GM12891 (cell line): ENCODE measurements around the gene TNFAIP2.
"Not testable (repeated sequence)": the region's sequence is repeated elsewhere in the genome, so short reads cannot be mapped to it uniquely, and the experiment has no call there.

Experiments used
- DNase-seq: peaks from one replicate; pipeline ENCODE4 v3.0.0; 2011; ENCODE audit warnings: low spot score; ENCODE audit not compliant: insufficient read length
- FAIRE-seq: peaks from 2 replicates; lab custom pipeline; 2011; peaks lifted over from hg19 to GRCh38; lab: Jason Lieb, UNC
- PAX5 ChIP-seq: IDR thresholded peaks from 2 replicates; pipeline ENCODE4 v1.6.1; 2011; ENCODE audit warnings: low read length, moderate library complexity, mild to moderate bottlenecking; ENCODE audit not compliant: insufficient read depth, severe bottlenecking
- POLR2A ChIP-seq: IDR thresholded peaks from 2 replicates; pipeline ENCODE4 v1.6.1; 2011; ENCODE audit warnings: low read depth, low read length, control low read depth
- POLR2AphosphoS5 ChIP-seq: IDR thresholded peaks from 2 replicates; pipeline ENCODE4 v1.6.1; 2011; ENCODE audit warnings: low read depth, low read length, control low read depth
- POU2F2 ChIP-seq: IDR thresholded peaks from 2 replicates; pipeline ENCODE4 v1.6.1; 2011; ENCODE audit warnings: low read depth, mild to moderate bottlenecking, control low read depth, low read length, moderate library complexity
- SPI1 ChIP-seq: IDR thresholded peaks from 2 replicates; pipeline ENCODE4 v1.6.1; 2011; ENCODE audit warnings: low read depth, low read length, control low read depth
- TAF1 ChIP-seq: IDR thresholded peaks from 2 replicates; pipeline ENCODE4 v1.6.1; 2011; ENCODE audit warnings: low read depth, low read length, control low read depth

TNFAIP2 gene

DNA sequence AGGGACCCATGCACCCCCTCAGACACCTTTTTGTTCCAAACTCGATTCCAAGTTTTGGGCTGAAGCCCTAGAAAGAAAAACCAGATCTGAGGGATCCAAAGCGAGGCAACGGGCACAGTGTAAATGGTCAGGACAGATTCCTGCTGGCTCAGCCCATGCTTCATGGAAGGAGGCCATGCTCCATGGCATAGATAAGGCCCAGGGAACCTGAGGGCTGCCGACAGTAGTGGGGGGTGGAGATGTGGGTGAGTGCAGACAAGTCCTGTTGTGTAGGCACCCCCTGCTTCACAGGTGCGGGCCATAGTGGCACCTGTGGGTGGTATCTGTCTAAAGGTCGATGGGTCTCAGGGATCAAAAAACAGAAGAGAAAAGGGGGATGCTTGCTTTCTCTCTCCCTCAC lies 42.1 kb downstream of the TNFAIP2 start:
- TF ChIP-seq TAF1, result no peak
- no peak for TF ChIP-seq POLR2A
- FAIRE-seq (no peak), DNase-seq (no peak)

DNA sequence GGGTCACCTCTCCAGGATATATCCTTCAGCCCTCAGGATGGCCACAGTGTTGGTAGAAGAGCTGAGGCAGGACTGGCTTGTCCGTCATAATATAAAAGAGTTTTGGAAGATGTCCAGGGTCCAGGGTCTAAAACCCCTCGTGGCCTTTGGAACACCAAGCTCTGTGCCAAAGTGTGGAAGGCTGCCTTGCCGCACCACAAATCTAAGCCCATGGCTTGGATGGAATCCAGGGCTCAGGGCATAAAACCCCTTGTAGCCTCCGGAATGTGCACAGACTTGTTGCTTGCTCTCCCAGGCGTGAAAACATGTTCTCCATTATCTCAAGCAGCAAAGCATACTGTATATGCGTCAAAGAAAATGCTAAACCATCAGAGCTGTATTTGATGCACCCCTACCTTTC lies 46.7 kb downstream of the TNFAIP2 start:
- DNase-seq, result no peak
- TF ChIP-seq POLR2AphosphoS5 (no peak), SPI1 (no peak), PAX5 (no peak), TAF1 (no peak), POU2F2 (no peak), POLR2A (no peak)
- no peak for FAIRE-seq

DNA sequence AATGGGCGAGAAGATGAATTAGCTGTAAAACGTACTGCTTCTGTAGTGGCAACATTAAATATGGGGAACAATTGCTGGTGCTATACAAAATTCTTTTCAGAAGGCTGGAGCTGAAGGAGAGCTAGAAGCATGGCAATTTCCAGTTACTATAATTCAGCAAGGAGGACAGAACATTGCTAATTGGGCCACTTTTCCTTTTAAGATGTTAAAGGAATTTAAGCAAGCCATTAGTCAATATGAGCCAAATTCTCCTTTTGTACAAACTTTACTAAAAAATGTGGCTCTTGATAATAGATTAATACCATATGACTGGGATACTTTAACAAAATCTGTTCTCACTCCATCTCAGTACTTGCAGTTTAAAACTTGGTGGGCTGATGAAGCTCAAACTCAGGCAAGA lies 47.9 kb downstream of the TNFAIP2 start:
- FAIRE-seq, DNase-seq: not testable (repeated sequence)

DNA sequence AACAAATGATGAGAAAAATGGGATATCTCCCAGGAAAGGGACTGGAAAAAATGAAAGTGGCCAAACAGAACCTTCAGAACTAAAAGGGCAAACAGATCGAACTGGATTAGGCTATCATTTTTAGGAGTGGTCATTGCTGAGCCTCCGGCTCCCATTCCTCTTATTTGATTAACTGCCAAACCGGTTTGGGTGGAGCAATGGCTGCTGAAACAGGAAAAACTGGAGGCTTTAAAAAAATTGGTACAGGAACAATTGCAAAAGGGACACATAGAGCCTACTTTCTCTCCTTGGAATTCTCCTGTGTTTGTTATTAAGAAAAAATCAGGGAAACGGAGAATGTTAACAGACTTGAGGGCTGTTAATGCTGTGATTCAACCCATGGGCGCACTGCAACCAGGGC lies 49.7 kb downstream of the TNFAIP2 start:
- no peak for FAIRE-seq
- no peak for DNase-seq
- TF ChIP-seq TAF1, result no peak
- TF ChIP-seq PAX5, result no peak
- no peak for TF ChIP-seq SPI1
- TF ChIP-seq POLR2A, result no peak
- TF ChIP-seq POLR2AphosphoS5, result no peak
- TF ChIP-seq POU2F2, result no peak

DNA sequence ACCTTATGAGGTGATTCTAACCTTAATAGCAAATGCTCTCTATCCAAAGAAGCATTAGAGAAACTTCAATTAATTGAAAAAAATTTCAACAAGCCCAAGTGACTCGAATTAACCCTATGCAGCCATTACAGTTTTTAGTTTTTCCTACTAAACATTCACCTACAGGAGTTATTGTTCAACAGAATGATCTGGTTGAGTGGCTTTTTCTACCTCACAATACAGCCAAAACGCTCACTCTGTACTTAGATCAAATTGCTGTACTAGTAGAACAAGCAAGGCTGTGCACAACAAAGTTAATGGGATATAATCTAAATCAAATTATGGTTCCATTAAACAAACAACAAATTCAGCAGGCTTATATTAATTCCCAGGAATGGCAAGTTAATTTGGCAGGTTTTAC lies 50.6 kb downstream of the TNFAIP2 start:
- FAIRE-seq, DNase-seq: not testable (repeated sequence)

DNA sequence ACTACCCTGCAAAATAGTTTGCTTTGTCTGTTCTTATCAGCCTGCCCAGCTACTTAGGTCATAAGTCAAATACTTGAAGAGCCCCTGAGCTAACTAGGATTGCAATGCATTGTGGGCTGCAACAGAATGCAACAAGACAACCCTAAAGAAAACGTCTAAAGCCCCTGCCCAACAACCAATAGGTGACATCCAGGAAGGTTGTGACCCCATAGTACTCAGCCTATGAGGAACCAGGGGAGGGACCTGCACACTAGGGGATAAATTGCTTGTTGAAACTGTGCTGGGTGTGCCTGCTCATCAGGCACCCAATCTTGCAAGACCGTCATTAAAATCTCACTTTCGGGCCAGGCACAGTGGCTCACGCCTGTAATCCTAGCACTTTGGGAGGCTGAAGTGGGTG lies 52.9 kb downstream of the TNFAIP2 start:
- not testable (repeated sequence) for FAIRE-seq, DNase-seq

DNA sequence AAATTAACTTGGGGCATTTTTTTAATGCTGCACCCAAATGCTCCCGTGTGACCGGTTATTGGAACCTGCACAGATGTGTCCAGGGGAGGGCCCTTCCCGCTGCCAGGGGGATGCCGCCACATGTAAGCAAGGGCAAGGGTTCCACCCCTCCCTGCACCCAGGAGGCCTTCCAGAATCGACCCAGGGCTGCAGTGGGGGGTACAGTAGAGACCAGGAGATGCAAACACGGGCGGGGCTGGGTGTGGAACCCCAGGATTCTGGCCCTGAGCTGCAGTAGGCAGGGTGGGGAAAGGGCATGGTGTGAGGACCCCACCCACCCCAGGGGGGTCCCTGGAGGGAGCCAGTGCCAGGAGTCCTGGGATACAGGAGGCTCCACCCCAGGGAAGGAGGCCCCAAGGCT lies 54.1 kb downstream of the TNFAIP2 start:
- DNase-seq (no peak), FAIRE-seq (no peak)
- TF ChIP-seq SPI1 (no peak), PAX5 (no peak), POLR2AphosphoS5 (no peak), POU2F2 (no peak), POLR2A (no peak), TAF1 (no peak)

DNA sequence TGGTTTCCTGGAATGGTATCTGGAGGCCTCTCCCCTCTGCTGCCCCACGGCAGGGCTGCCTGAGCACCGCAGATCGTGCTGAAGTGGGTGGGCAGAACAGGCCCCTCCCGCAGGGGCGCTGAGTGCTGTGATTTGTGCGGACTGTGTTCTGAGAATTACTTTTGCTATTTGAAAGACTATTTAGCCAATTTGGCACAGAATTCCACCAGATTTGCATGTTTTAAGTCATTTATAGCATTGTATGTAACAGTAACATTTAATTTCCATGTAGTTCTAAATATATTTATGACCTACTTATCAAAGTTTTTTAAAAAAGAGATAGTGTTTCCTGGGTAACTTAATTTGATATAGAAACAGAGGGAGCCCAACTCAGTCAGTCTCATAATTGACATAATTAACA lies 55.3 kb downstream of the TNFAIP2 start:
- no peak for FAIRE-seq
- TF ChIP-seq PAX5 (no peak), POLR2A (no peak), POLR2AphosphoS5 (no peak), TAF1 (no peak), POU2F2 (no peak), SPI1 (no peak)
- DNase-seq, result no peak

DNA sequence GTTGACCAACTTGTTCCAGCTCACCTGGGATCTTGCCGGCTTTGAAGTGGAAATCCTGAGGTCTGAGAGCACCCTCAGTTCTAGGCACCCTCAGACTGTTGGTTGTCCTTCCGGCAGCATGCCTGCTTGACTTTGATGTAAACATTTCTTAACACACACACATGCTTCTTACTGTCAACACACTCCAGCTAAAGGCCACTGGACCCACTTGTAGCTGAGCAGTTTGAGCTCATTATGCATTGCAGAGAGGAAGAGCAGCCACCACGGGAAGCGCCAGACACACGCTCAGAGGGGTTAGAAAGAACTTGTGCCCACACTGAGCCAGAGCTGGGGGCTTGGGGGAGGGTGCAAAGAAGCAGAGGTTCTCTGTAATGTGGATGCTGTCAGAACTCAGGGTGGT lies 55.8 kb downstream of the TNFAIP2 start:
- DNase-seq (no peak), FAIRE-seq (no peak)
- TF ChIP-seq POLR2A, result no peak
- TF ChIP-seq POLR2AphosphoS5, result no peak
- TF ChIP-seq POU2F2, result no peak
- no peak for TF ChIP-seq SPI1
- TF ChIP-seq PAX5, result no peak
- TF ChIP-seq TAF1, result no peak

DNA sequence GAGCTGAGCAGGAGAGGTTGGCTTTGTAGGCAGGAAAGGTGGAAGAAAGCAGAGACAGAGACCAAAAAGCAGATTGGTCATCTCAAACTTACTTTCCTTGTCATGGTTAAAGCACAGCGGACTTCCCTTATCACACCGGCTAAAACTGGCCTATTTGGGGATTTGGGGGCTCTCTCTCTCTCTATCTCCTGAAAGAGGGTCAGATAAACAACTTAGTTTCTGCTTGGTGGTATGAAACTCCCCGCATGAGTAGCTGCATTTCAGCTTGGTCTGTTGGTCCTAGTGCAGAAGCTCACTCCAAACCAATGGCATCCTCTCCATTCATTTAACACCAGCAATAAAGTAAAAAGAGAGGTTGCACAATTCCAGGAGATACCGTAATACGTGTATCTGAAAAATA lies 57.1 kb downstream of the TNFAIP2 start:
- DNase-seq, result no peak
- FAIRE-seq, result no peak
- TF ChIP-seq POLR2AphosphoS5, result no peak
- TF ChIP-seq PAX5, result no peak
- no peak for TF ChIP-seq SPI1
- TF ChIP-seq POLR2A, result no peak
- TF ChIP-seq POU2F2, result no peak
- no peak for TF ChIP-seq TAF1

DNA sequence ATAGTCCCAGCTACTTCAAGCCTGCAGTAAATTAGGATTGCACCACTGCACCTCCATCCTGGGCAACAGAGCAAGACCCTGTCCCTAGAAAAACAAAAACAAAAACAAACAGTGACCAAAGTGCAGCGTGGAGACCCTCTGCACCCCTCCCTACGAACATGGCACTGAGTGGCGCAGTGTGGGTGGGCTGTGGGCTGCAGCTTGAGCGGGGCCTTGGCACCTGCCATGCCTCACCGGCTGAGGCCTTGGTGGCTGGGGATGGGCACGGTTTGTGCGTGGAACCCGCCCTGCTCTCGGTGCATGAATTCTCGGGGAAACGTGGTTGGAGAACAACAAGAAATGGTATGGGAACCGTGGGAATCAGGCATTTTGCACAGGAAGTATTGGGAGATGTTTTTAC lies 60.8 kb downstream of the TNFAIP2 start:
- FAIRE-seq (no peak), DNase-seq (no peak)
- TF ChIP-seq POU2F2 (no peak), POLR2A (no peak), POLR2AphosphoS5 (no peak), PAX5 (no peak), TAF1 (no peak)
